Neural progenitor cell (in vitro differentiated cells): ENCODE data around the gene GYS2. TPM values are rescaled to one million over a fixed set of nuclear protein-coding genes. Genes with fewer than 3 reads are reported as not detected.

ENCODE experiments used
- DNase-seq: peaks from one replicate; pipeline ENCODE4 v3.0.0-alpha.2; 2016; ENCODE audit warnings: low spot score
- H2AFZ ChIP-seq: fragments of 200-600 bp; sonication (generic); replicated peaks from 2 replicates; pipeline ENCODE4 v1.6.1; 2016; ENCODE audit warnings: antibody characterized with exemption
- H3F3A ChIP-seq: fragments of 200-600 bp; sonication (generic); 2 replicates; pipeline ENCODE4 v1.6.1; 2016; ENCODE audit warnings: antibody characterized with exemption, low read depth
- H3K27ac ChIP-seq: fragments of 200-600 bp; sonication (generic); 2 replicates; pipeline ENCODE4 v1.5.1; 2016; ENCODE audit warnings: mild to moderate bottlenecking
- H3K27me3 ChIP-seq: fragments of 200-600 bp; sonication (generic); 2 replicates; pipeline ENCODE4 v1.6.1; 2016; ENCODE audit warnings: mild to moderate bottlenecking, moderate library complexity
- H3K36me3 ChIP-seq: fragments of 200-600 bp; sonication (generic); 2 replicates; pipeline ENCODE4 v1.5.1; 2016
- H3K4me1 ChIP-seq: fragments of 200-600 bp; sonication (generic); 2 replicates; pipeline ENCODE4 v1.6.1; 2016; ENCODE audit warnings: mixed run types
- H3K4me2 ChIP-seq: fragments of 200-600 bp; sonication (generic); 2 replicates; pipeline ENCODE4 v1.6.1; 2016
- H3K4me3 ChIP-seq: fragments of 200-600 bp; sonication (generic); 2 replicates; pipeline ENCODE4 v1.5.1; 2016
- H3K79me2 ChIP-seq: fragments of 200-600 bp; sonication (generic); 2 replicates; pipeline ENCODE4 v1.6.1; 2016; ENCODE audit warnings: low read depth
- H3K9ac ChIP-seq: fragments of 200-600 bp; sonication (generic); 2 replicates; pipeline ENCODE4 v1.6.1; 2016
- H3K9me3 ChIP-seq: fragments of 200-600 bp; sonication (generic); 2 replicates; pipeline ENCODE4 v1.5.1; 2016; ENCODE audit warnings: low read depth
- H4K20me1 ChIP-seq: fragments of 200-600 bp; sonication (generic); 2 replicates; pipeline ENCODE4 v1.6.1; 2016; ENCODE audit warnings: low read depth
- H3K27ac Mint-ChIP-seq: 3 replicates; pipeline ENCODE4 v1.8.0; 2021; ENCODE audit warnings: mixed read lengths
- H3K27me3 Mint-ChIP-seq: 2 replicates; pipeline ENCODE4 v1.8.0; 2022; ENCODE audit warnings: low read depth, mild to moderate bottlenecking, inconsistent platforms, moderate library complexity, mixed read lengths; ENCODE audit not compliant: insufficient read depth
- H3K36me3 Mint-ChIP-seq: 3 replicates; pipeline ENCODE4 v1.8.0; 2021; ENCODE audit warnings: mixed read lengths
- H3K4me1 Mint-ChIP-seq: 3 replicates; pipeline ENCODE4 v1.8.0; 2021; ENCODE audit warnings: mixed read lengths
- H3K4me3 Mint-ChIP-seq: 3 replicates; pipeline ENCODE4 v1.8.0; 2021; ENCODE audit warnings: mild to moderate bottlenecking, moderate library complexity, mixed read lengths
- H3K9me3 Mint-ChIP-seq: 3 replicates; pipeline ENCODE4 v1.8.0; 2020; ENCODE audit warnings: mixed read lengths
- CTCF ChIP-seq: fragments of 200-600 bp; sonication (generic); IDR thresholded peaks from 2 replicates; pipeline ENCODE4 v1.5.1; 2017; ENCODE audit warnings: antibody characterized with exemption, mild to moderate bottlenecking
- EZH2 ChIP-seq: fragments of 200-600 bp; sonication (generic); IDR thresholded peaks from 2 replicates; pipeline ENCODE4 v1.6.1; 2017; ENCODE audit warnings: antibody characterized with exemption, mild to moderate bottlenecking, moderate library complexity
- EZH2phosphoT487 ChIP-seq: fragments of 200-600 bp; sonication (generic); IDR thresholded peaks from 2 replicates; pipeline ENCODE4 v1.6.1; 2017; ENCODE audit warnings: antibody characterized with exemption
- total RNA-seq: library from RNA; depleted of rRNA; stranded (reverse); fragments of >200 nt; gene quantifications from 2 replicates; pipeline ENCODE4 v1.2.3, GENCODE V29; 2015; ENCODE audit warnings: low replicate concordance

Gene GYS2
- total RNA-seq, 1 donor from 2014 or later, result not detected

DNA sequence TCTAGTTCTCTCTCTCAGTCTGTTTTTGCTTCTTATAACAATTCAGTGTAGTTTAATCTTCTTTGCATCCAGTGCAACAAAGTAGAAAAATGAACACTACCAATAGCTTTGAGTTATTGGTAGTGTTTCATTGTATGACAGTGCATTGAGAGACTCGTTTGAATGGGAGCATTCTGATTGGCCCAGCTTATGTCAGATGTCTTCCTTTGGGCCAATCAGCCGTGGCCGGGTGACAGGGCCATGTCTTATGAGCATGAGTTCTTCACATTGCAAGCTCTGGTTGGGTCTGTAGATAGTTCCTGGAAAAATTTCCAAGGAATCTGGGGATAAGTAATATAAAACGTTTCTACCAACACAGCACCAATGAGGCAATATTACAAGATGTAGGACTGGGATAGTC, 36.5 kb downstream of the GYS2 start:
- no peak overlapping the region for H3K9ac ChIP-seq
- Mint-ChIP-seq H3K36me3 (no peaks in the 10 kb centered on the region), H3K27ac (no peak overlapping the region), H3K9me3 (no peaks in the 10 kb centered on the region), H3K4me3 (no peak overlapping the region), H3K4me1 (no peaks in the 10 kb centered on the region), H3K27me3 (peaks cover 2% of the 10 kb centered on the region)
- H3K79me2 ChIP-seq, result no peaks in the 10 kb centered on the region
- no peaks in the 10 kb centered on the region for H3K36me3 ChIP-seq
- H3K4me1 ChIP-seq, result no peaks in the 10 kb centered on the region
- no peak overlapping the region for H3K27ac ChIP-seq
- H3F3A ChIP-seq, result no peaks in the 10 kb centered on the region
- no peak for DNase-seq
- no peaks in the 10 kb centered on the region for H3K9me3 ChIP-seq
- no peaks in the 10 kb centered on the region for H3K27me3 ChIP-seq
- no peak overlapping the region for H2AFZ ChIP-seq
- H3K4me2 ChIP-seq, result no peak overlapping the region
- no peak overlapping the region for H3K4me3 ChIP-seq
- TF ChIP-seq EZH2 (no peak), EZH2phosphoT487 (no peak), CTCF (no peak)
- H4K20me1 ChIP-seq, result no peaks in the 10 kb centered on the region

DNA sequence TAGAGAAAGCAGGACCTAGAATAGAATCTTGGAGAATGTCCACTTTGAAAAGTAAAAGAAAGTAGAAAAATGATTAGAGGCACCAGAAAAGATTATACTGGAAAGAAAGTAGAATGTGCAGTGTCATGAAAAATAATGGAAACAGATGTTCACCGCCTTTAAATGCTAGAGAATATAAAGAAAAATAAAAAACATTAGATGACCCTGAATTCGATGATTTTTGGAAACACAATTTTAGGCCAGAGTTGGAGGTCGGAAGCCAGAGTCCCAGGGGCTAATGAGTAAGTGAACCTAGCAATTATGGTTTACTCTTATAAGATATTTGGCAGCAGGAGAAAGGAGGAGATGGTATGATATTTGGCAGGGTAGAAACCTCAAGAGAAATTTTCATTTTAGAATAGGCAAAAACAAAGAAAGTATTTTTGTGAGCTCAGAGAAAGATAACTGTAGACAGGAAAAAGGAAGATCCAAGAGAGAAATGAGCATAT, 37.7 kb downstream of the GYS2 start:
- Mint-ChIP-seq H3K4me1 (peaks cover 5% of the 10 kb centered on the region), H3K4me3 (no peak overlapping the region), H3K9me3 (no peaks in the 10 kb centered on the region), H3K36me3 (no peaks in the 10 kb centered on the region), H3K27me3 (peaks cover 2% of the 10 kb centered on the region), H3K27ac (no peak overlapping the region)
- Histone ChIP-seq H3K9me3 (no peaks in the 10 kb centered on the region), H3F3A (no peaks in the 10 kb centered on the region), H3K4me1 (no peaks in the 10 kb centered on the region), H3K27me3 (no peaks in the 10 kb centered on the region), H3K4me3 (no peak overlapping the region), H2AFZ (no peak overlapping the region), H3K36me3 (no peaks in the 10 kb centered on the region), H3K79me2 (no peaks in the 10 kb centered on the region), H3K9ac (no peak overlapping the region), H4K20me1 (no peaks in the 10 kb centered on the region), H3K4me2 (no peak overlapping the region), H3K27ac (no peak overlapping the region)
- TF ChIP-seq EZH2 (no peak), CTCF (no peak), EZH2phosphoT487 (no peak)
- no peak for DNase-seq

GRCh38 chr12:21566223-21566906, 38.3 kb downstream of the GYS2 start:
- H3F3A ChIP-seq, result no peaks in the 10 kb centered on the region
- no peak overlapping the region for H3K27ac Mint-ChIP-seq
- H4K20me1 ChIP-seq, result no peaks in the 10 kb centered on the region
- no peaks in the 10 kb centered on the region for H3K9me3 ChIP-seq
- no peaks in the 10 kb centered on the region for H3K4me1 ChIP-seq
- H3K27me3 Mint-ChIP-seq, result peaks cover 2% of the 10 kb centered on the region
- no peak overlapping the region for H3K4me3 Mint-ChIP-seq
- H3K4me2 ChIP-seq, result no peak overlapping the region
- H3K79me2 ChIP-seq, result no peaks in the 10 kb centered on the region
- H3K27ac ChIP-seq, result no peak overlapping the region
- no peak for DNase-seq
- H3K36me3 Mint-ChIP-seq, result no peaks in the 10 kb centered on the region
- H3K9me3 Mint-ChIP-seq, result no peaks in the 10 kb centered on the region
- H3K4me1 Mint-ChIP-seq, result peaks cover 5% of the 10 kb centered on the region
- TF ChIP-seq EZH2, result no peak
- TF ChIP-seq EZH2phosphoT487, result no peak
- TF ChIP-seq CTCF, result no peak
- H3K4me3 ChIP-seq, result no peak overlapping the region
- no peak overlapping the region for H2AFZ ChIP-seq
- no peaks in the 10 kb centered on the region for H3K27me3 ChIP-seq
- no peak overlapping the region for H3K9ac ChIP-seq
- H3K36me3 ChIP-seq, result no peaks in the 10 kb centered on the region
